HEK293 (cell line): ENCODE data around the gene SRSF8.

Experiments
- CTCF ChIA-PET: fragments of 350-600 bp; formaldehyde crosslinking; extraction: SDS; loops from one replicate; lab custom pipeline; 2021; ENCODE audit warnings: antibody characterized with exemption; lab: Yijun Ruan, JAX
- POLR2A ChIA-PET: fragments of 300-600 bp; formaldehyde crosslinking; extraction: SDS; loops from one replicate; lab custom pipeline; 2020; ENCODE audit warnings: antibody characterized with exemption, inconsistent platforms; lab: Yijun Ruan, JAX
- H3K27ac ChIP-seq: fragments of 200-500 bp; sonication (Bioruptor generic); 2 replicates; pipeline ENCODE4 v1.5.1; 2014; ENCODE audit warnings: low read depth, low read length, control low read depth, inconsistent platforms; ENCODE audit errors: extremely low read depth
- H3K36me3 ChIP-seq, 2 experiments: fragments of 200-500 bp in 1 of 2; sonication (Bioruptor generic) in 1 of 2; 1 replicate in 1 of 2; 2 replicates in 1 of 2; pipeline ENCODE4 v1.5.1; 2014 to 2017; ENCODE audit warnings: inconsistent platforms in 2 of 2, low read length in 2 of 2; ENCODE audit not compliant: control insufficient read depth in 2 of 2, insufficient read depth in 1 of 2
- H3K4me1 ChIP-seq: fragments of 200-500 bp; sonication (Bioruptor generic); 2 replicates; pipeline ENCODE4 v1.5.1; 2014; ENCODE audit warnings: mild to moderate bottlenecking, low read length, inconsistent platforms; ENCODE audit not compliant: control insufficient read depth, insufficient read depth
- H3K4me3 ChIP-seq: 2 replicates; pipeline ENCODE4 v1.5.1; 2011; ENCODE audit warnings: low read depth, mild to moderate bottlenecking, control low read depth, low read length, moderate library complexity
- H3K9me3 ChIP-seq: fragments of 200-500 bp; sonication (Bioruptor generic); 2 replicates; pipeline ENCODE4 v1.5.1; 2014; ENCODE audit warnings: low read depth, low read length, inconsistent platforms; ENCODE audit not compliant: control insufficient read depth, insufficient read depth
- PRDM4 ChIP-seq: fragments of 450-650 bp; formaldehyde crosslinking; IDR thresholded peaks from 2 replicates; pipeline ENCODE4 v1.5.1; 2017; ENCODE audit warnings: missing biosample characterization, missing genetic modification characterization
- SP2 ChIP-seq: fragments of 450-650 bp; formaldehyde crosslinking; IDR thresholded peaks from 2 replicates; pipeline ENCODE4 v1.5.1; 2016; ENCODE audit warnings: missing biosample characterization, missing genetic modification characterization
- SP7 ChIP-seq: fragments of 450-650 bp; formaldehyde crosslinking; IDR thresholded peaks from 2 replicates; pipeline ENCODE4 v1.5.1; 2016; ENCODE audit warnings: missing biosample characterization, missing genetic modification characterization
- WT1 ChIP-seq: fragments of 450-650 bp; formaldehyde crosslinking; IDR thresholded peaks from 2 replicates; pipeline ENCODE4 v1.5.1; 2016; ENCODE audit warnings: missing biosample characterization, missing genetic modification characterization
- ZNF121 ChIP-seq: fragments of 450-650 bp; formaldehyde crosslinking; IDR thresholded peaks from 2 replicates; pipeline ENCODE4 v1.5.1; 2016; ENCODE audit warnings: missing biosample characterization, missing genetic modification characterization
- ZNF184 ChIP-seq: fragments of 450-650 bp; IDR thresholded peaks from 2 replicates; pipeline ENCODE4 v1.5.1; 2018; ENCODE audit warnings: missing biosample characterization, mild to moderate bottlenecking, missing genetic modification characterization
- ZNF202 ChIP-seq: fragments of 450-650 bp; formaldehyde crosslinking; IDR thresholded peaks from 2 replicates; pipeline ENCODE4 v1.5.1; 2016; ENCODE audit warnings: missing biosample characterization, missing genetic modification characterization, borderline replicate concordance
- ZNF223 ChIP-seq: fragments of 450-650 bp; formaldehyde crosslinking; IDR thresholded peaks from 2 replicates; pipeline ENCODE4 v1.5.1; 2016; ENCODE audit warnings: missing biosample characterization, missing genetic modification characterization
- ZNF350 ChIP-seq: fragments of 450-650 bp; formaldehyde crosslinking; IDR thresholded peaks from 2 replicates; pipeline ENCODE4 v1.5.0; 2017; ENCODE audit warnings: missing biosample characterization, mild to moderate bottlenecking, missing genetic modification characterization
- ZNF513 ChIP-seq: fragments of 450-650 bp; IDR thresholded peaks from 2 replicates; pipeline ENCODE4 v1.5.1; 2018; ENCODE audit warnings: missing biosample characterization, missing genetic modification characterization
- ZNF621 ChIP-seq: fragments of 450-650 bp; formaldehyde crosslinking; IDR thresholded peaks from 2 replicates; pipeline ENCODE4 v1.5.1; 2017; ENCODE audit warnings: missing biosample characterization, missing genetic modification characterization
- ZNF626 ChIP-seq: fragments of 450-650 bp; sonication (Bioruptor Pico); formaldehyde crosslinking; IDR thresholded peaks from 2 replicates; pipeline ENCODE4 v1.5.1; 2018; ENCODE audit warnings: missing biosample characterization, missing genetic modification characterization, inconsistent platforms
- ZNF629 ChIP-seq: fragments of 450-650 bp; formaldehyde crosslinking; IDR thresholded peaks from 2 replicates; pipeline ENCODE4 v1.5.1; 2017; ENCODE audit warnings: missing biosample characterization, missing genetic modification characterization
- ZNF664 ChIP-seq: fragments of 450-650 bp; formaldehyde crosslinking; IDR thresholded peaks from 2 replicates; pipeline ENCODE4 v1.5.1; 2016; ENCODE audit warnings: missing biosample characterization, missing genetic modification characterization
- ZNF707 ChIP-seq: fragments of 450-650 bp; formaldehyde crosslinking; IDR thresholded peaks from 2 replicates; pipeline ENCODE4 v1.5.1; 2016; ENCODE audit warnings: missing biosample characterization, missing genetic modification characterization
- ZNF747 ChIP-seq: fragments of 450-650 bp; formaldehyde crosslinking; IDR thresholded peaks from 2 replicates; pipeline ENCODE4 v1.5.1; 2016; ENCODE audit warnings: missing biosample characterization, missing genetic modification characterization
- ZNF792 ChIP-seq: fragments of 450-650 bp; formaldehyde crosslinking; IDR thresholded peaks from 2 replicates; pipeline ENCODE4 v1.5.1; 2016; ENCODE audit warnings: missing biosample characterization, missing genetic modification characterization
- ZNF830 ChIP-seq: fragments of 450-650 bp; IDR thresholded peaks from 2 replicates; pipeline ENCODE4 v1.5.0; 2018; ENCODE audit warnings: missing biosample characterization, missing genetic modification characterization, low read depth, mild to moderate bottlenecking, moderate library complexity
- ZSCAN30 ChIP-seq: fragments of 450-650 bp; IDR thresholded peaks from 2 replicates; pipeline ENCODE4 v1.5.1; 2018; ENCODE audit warnings: missing biosample characterization, mild to moderate bottlenecking, missing genetic modification characterization, moderate library complexity
- ZSCAN4 ChIP-seq: fragments of 450-650 bp; formaldehyde crosslinking; IDR thresholded peaks from 2 replicates; pipeline ENCODE4 v1.5.1; 2017; ENCODE audit warnings: missing biosample characterization, missing genetic modification characterization

SRSF8 gene

GRCh38 chr11:95098826-95099225 is 32.1 kb downstream of the SRSF8 start:
- no peaks in the 10 kb centered on the region for H3K4me1 ChIP-seq
- no peaks in the 10 kb centered on the region for H3K9me3 ChIP-seq
- H3K4me3 ChIP-seq: no peak overlapping the region
- CTCF ChIA-PET: interaction anchor here (0.5 to 1.7 kb wide), 4 partner anchors 8 to 477 kb away, joined by 3 to 6 read pairs (median 3); partner anchors contain the start of gene CWC15
- POLR2A ChIA-PET: no interaction called here
- TF ChIP-seq SP2 (tag by site-specific recombination): no peak
- no peak for TF ChIP-seq ZNF184 (tag by site-specific recombination)
- TF ChIP-seq ZNF626: no peak
- TF ChIP-seq ZNF707: no peak
- no peaks in the 10 kb centered on the region for H3K36me3 ChIP-seq
- no peak overlapping the region for H3K27ac ChIP-seq

- Histone ChIP-seq H3K4me1 (no peaks in the 10 kb centered on the region), H3K9me3 (no peaks in the 10 kb centered on the region), H3K4me3 (no peak overlapping the region), H3K36me3 (no peaks in the 10 kb centered on the region), H3K27ac (no peak overlapping the region)
- ChIA-PET CTCF (interaction anchor here (2.0 kb wide), 1 partner anchor 8 kb away, joined by 6 read pairs; no protein-coding TSS in a partner anchor), POLR2A (interaction anchor here (1.3 kb wide), 1 partner anchor 10 kb away, joined by 4 read pairs; no protein-coding TSS in a partner anchor)
- TF ChIP-seq ZNF202 (tag by site-specific recombination): no peak
- TF ChIP-seq ZNF121: 0 out of 2 replicates have a peak, but pooled peaks have one; percentile 22
- TF ChIP-seq ZNF830: no peak
Observed at GRCh38 chr11:95100191-95100648, 33.5 kb downstream of the SRSF8 start.

GRCh38 chr11:95100856-95101507 is 34.3 kb downstream of the SRSF8 start:
- H3K27ac ChIP-seq: no peak overlapping the region
- POLR2A ChIA-PET: interaction anchor here (1.3 kb wide), 1 partner anchor 11 kb away, joined by 4 read pairs; no protein-coding TSS in a partner anchor
- H3K4me3 ChIP-seq: no peak overlapping the region
- CTCF ChIA-PET: interaction anchor here (0.6 to 2.0 kb wide), 4 partner anchors 9 to 51 kb away, joined by 3 to 6 read pairs (median 4); partner anchors contain the start of gene ENDOD1
- H3K36me3 ChIP-seq: no peaks in the 10 kb centered on the region
- H3K4me1 ChIP-seq: no peaks in the 10 kb centered on the region
- no peaks in the 10 kb centered on the region for H3K9me3 ChIP-seq
- no peak for TF ChIP-seq SP7 (tag by site-specific recombination)
- no peak for TF ChIP-seq ZNF629 (tag by site-specific recombination)
- TF ChIP-seq ZNF350 (tag by site-specific recombination): no peak
- TF ChIP-seq ZNF792: no peak
- no peak for TF ChIP-seq ZNF621 (tag by site-specific recombination)
- TF ChIP-seq ZNF664 (tag by site-specific recombination): no peak
- TF ChIP-seq ZNF747 (tag by site-specific recombination): no peak
- no peak for TF ChIP-seq WT1 (tag by site-specific recombination)
- no peak for TF ChIP-seq PRDM4
- no peak for TF ChIP-seq ZSCAN30 (tag by site-specific recombination)
- TF ChIP-seq ZNF223 (tag by site-specific recombination): no peak
- TF ChIP-seq ZSCAN4 (tag by site-specific recombination): no peak
- TF ChIP-seq ZNF513 (tag by site-specific recombination): no peak
